Type B pancreatic cell (in vitro differentiated cells): Measurements from ENCODE around the gene SERP1. TPM values are rescaled to one million over a fixed set of nuclear protein-coding genes. Genes with fewer than 3 reads are reported as not detected.
"Not testable (repeated sequence)": the region's sequence is repeated elsewhere in the genome, so short reads cannot be mapped to it uniquely, and the experiment has no call there.

ENCODE experiments used
- DNase-seq: peaks from one replicate; pipeline ENCODE4 v3.0.0; 2021; ENCODE audit warnings: mixed read lengths; ENCODE audit not compliant: unreplicated experiment; ENCODE audit errors: extremely low spot score
- H3K27ac Mint-ChIP-seq: 2 replicates; pipeline ENCODE4 v1.8.0; 2021; ENCODE audit warnings: mild to moderate bottlenecking, mixed read lengths
- H3K27me3 Mint-ChIP-seq: 2 replicates; pipeline ENCODE4 v1.8.0; 2021; ENCODE audit warnings: mixed read lengths
- H3K36me3 Mint-ChIP-seq: 2 replicates; pipeline ENCODE4 v1.8.0; 2021; ENCODE audit warnings: mixed read lengths
- H3K4me1 Mint-ChIP-seq: one replicate; pipeline ENCODE4 v1.8.0; 2021; ENCODE audit warnings: mixed read lengths; ENCODE audit not compliant: unreplicated experiment
- H3K4me3 Mint-ChIP-seq: 2 replicates; pipeline ENCODE4 v1.8.0; 2021; ENCODE audit warnings: mild to moderate bottlenecking, mixed read lengths
- H3K9me3 Mint-ChIP-seq: 2 replicates; pipeline ENCODE4 v1.8.0; 2021; ENCODE audit warnings: mixed read lengths
- total RNA-seq: library from RNA; stranded (reverse); gene quantifications from 2 replicates; pipeline ENCODE4 v1.2.1, GENCODE V29; 2021; ENCODE audit warnings: low replicate concordance
- TF ChIP-seq, protein P1 (sequence below): fragments of 200-600 bp; sonication (generic); conservative IDR thresholded peaks from 2 replicates; pipeline ENCODE4 v1.5.0; 2021; ENCODE audit warnings: antibody characterized with exemption, mild to moderate bottlenecking

SERP1 gene
- total RNA-seq, 1 donor from 2014 or later, result 96.8 TPM

DNA sequence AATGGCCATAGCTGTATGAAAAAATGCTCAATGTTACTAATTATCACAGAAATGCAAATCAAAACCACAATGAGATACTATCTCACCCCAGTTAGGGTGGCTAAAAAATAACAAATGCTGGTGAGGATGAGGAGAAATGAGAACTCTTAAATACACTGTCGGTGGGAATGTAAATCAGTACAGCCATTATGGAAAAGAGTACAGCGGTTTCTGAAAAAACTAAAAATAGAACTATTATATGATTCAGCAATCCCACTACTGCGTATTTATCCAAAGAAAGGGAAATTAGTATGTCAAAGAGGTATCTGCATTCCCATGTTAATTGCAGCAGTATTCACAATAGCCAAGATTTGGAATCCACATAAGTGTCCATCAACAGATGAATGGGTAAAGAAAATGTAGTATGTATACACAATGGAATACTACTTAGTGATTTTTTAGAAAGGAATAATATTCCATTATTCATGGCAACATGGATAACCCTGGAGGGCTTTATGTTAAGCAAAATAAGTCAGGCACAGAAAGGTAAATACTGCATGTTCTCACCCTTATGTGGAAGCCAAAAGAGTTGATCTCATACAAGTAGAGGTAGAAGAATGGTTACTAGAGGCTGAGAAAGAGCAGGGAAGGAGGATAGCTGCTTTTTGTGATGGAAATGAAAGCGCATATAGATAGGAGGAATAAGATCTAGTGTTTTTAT is 35.0 kb downstream of the SERP1 start:
- no peaks in the 10 kb centered on the region for H3K36me3 Mint-ChIP-seq
- peaks cover 5% of the 10 kb centered on the region for H3K27me3 Mint-ChIP-seq
- H3K4me1 Mint-ChIP-seq, result no peaks in the 10 kb centered on the region
- DNase-seq, result no peak
- no peak overlapping the region for H3K4me3 Mint-ChIP-seq
- TF ChIP-seq, protein P1, sequence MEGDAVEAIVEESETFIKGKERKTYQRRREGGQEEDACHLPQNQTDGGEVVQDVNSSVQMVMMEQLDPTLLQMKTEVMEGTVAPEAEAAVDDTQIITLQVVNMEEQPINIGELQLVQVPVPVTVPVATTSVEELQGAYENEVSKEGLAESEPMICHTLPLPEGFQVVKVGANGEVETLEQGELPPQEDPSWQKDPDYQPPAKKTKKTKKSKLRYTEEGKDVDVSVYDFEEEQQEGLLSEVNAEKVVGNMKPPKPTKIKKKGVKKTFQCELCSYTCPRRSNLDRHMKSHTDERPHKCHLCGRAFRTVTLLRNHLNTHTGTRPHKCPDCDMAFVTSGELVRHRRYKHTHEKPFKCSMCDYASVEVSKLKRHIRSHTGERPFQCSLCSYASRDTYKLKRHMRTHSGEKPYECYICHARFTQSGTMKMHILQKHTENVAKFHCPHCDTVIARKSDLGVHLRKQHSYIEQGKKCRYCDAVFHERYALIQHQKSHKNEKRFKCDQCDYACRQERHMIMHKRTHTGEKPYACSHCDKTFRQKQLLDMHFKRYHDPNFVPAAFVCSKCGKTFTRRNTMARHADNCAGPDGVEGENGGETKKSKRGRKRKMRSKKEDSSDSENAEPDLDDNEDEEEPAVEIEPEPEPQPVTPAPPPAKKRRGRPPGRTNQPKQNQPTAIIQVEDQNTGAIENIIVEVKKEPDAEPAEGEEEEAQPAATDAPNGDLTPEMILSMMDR, result no peak
- no peaks in the 10 kb centered on the region for H3K9me3 Mint-ChIP-seq
- H3K27ac Mint-ChIP-seq, result no peak overlapping the region

DNA sequence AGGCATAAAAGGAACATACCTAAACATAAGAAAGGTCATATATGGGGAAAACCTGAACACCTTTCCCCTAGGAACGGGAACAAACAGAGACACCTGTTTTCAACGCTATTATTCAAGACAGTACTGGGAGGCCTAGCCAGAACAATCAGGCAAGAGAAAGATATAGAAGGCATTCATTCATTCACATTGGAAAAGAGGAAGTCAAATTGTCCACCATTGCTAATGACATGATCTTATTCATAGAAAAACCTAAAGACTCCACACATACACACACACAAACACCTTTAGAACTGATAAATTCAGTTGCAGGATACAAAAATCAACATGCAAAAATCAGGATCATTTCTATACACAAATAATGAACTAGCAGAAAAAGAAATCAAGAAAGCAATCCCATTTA is 36.5 kb downstream of the SERP1 start:
- Mint-ChIP-seq H3K9me3 (no peaks in the 10 kb centered on the region), H3K27ac (no peak overlapping the region), H3K36me3 (no peaks in the 10 kb centered on the region), H3K27me3 (peaks cover 5% of the 10 kb centered on the region), H3K4me1 (no peaks in the 10 kb centered on the region), H3K4me3 (no peak overlapping the region)
- no peak for DNase-seq
- TF ChIP-seq, protein P1, result no peak

DNA sequence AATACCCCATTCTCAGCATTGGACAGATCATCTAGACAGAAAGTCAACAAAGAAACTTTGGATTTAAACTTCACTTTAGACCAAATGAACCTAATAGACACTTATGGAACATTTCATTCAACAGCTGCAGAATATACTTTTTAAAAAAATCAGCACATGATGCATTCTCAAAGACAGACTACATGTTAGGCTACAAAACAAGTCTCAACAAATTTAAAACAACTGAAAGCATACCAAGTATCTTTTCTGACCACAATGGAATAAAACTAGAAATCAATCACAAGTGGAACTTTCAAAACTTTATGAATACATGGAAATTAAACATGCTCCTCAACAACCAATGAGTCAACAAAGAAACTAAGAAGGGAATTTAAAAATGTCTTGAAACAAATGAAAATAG is 37.9 kb downstream of the SERP1 start:
- no peak for DNase-seq
- no peak overlapping the region for H3K4me3 Mint-ChIP-seq
- H3K27me3 Mint-ChIP-seq, result peaks cover 5% of the 10 kb centered on the region
- H3K36me3 Mint-ChIP-seq, result no peaks in the 10 kb centered on the region
- no peaks in the 10 kb centered on the region for H3K4me1 Mint-ChIP-seq
- TF ChIP-seq, protein P1, result no peak
- H3K27ac Mint-ChIP-seq, result no peak overlapping the region
- no peaks in the 10 kb centered on the region for H3K9me3 Mint-ChIP-seq

DNA sequence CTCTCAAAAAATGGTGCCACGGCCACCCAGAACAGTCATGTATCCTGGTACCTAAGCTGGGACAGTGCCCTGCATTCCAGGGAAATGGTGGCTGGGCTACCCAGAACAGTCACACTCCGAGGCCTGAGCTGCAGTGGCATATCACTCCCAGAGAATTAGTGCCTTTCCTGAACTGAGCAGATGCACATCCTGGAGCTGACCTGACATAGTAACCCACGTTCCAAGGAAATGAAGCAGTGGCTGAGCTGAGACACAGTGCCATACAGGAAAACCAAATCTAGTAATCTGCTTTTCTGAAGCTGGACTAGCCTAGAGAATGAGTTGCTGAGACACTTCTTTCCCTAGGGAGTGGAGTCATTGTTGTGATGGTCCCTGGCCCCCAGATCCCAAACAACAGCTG is 41.8 kb downstream of the SERP1 start:
- no peaks in the 10 kb centered on the region for H3K9me3 Mint-ChIP-seq
- no peak overlapping the region for H3K27ac Mint-ChIP-seq
- no peak for DNase-seq
- no peaks in the 10 kb centered on the region for H3K4me1 Mint-ChIP-seq
- no peak overlapping the region for H3K4me3 Mint-ChIP-seq
- TF ChIP-seq, protein P1, result no peak
- H3K27me3 Mint-ChIP-seq, result peaks cover 2% of the 10 kb centered on the region
- H3K36me3 Mint-ChIP-seq, result peaks cover 4% of the 10 kb centered on the region

DNA sequence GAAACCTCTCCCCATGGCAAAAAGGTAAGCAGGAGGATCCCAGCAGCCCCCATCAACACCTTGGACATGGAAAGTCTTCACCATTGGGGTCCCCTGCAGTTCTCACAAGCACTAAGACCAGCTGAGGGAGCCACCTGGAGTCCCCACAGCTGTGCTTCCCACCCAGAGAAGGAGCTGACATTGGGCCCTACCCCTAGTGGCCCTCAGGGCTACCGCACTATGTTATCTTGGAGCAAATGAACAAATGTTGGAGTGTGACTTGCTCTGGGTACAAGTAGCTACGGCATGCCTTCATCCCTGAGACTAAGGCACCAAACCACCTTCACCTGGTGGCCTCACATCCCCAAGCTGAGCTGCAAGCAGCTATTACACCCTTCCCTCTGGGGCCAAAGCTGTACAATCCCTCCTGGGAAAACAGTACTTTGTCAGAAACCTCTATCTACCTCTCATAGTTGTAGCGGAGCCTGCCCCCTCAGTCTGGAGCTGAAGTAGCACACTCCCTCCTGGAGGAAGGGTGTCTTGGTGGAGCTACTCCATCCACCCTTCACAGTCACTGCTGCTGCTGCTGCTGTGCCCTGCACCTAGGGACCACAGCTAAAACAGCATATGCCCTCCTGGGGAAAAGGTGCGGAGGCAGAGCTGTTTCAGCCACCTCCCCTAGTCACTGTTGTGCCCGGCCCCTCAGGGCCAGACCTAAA is 42.7 kb downstream of the SERP1 start:
- no peak for DNase-seq
- Mint-ChIP-seq H3K4me1 (no peaks in the 10 kb centered on the region), H3K4me3 (no peak overlapping the region), H3K36me3 (peaks cover 4% of the 10 kb centered on the region), H3K27ac (no peak overlapping the region), H3K9me3 (no peaks in the 10 kb centered on the region), H3K27me3 (peaks cover under 1% of the 10 kb centered on the region)
- TF ChIP-seq, protein P1, result peak; percentile 19

DNA sequence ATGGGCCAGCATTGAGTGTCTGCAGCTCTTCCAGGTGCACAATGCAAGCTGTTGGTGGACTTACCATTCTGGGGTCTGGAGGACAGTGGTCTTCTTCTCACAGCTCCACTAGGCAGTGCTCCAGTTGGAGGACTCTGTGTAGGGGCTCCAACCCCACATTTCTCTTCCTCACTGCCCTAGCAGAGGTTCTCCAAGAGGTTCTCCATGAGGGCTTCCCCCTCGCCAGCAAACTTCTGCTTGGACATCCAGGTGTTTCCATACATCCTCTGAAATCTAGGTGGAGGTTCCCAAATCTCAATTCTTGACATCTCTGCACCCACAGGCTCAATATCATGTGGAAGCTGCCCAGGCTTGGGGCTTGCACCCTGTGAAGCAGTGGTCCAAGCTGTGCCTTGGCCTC is 45.3 kb downstream of the SERP1 start:
- H3K27ac Mint-ChIP-seq, H3K9me3 Mint-ChIP-seq, H3K27me3 Mint-ChIP-seq, H3K4me1 Mint-ChIP-seq, H3K4me3 Mint-ChIP-seq, H3K36me3 Mint-ChIP-seq, DNase-seq: not testable (repeated sequence)
